ENCODE data around the gene APRT. TPM values are rescaled to one million over a fixed set of nuclear protein-coding genes. Genes with fewer than 3 reads are reported as not detected.

Gene APRT
- total RNA-seq, 1 donor from 2014 or later, result 116 TPM

DNA sequence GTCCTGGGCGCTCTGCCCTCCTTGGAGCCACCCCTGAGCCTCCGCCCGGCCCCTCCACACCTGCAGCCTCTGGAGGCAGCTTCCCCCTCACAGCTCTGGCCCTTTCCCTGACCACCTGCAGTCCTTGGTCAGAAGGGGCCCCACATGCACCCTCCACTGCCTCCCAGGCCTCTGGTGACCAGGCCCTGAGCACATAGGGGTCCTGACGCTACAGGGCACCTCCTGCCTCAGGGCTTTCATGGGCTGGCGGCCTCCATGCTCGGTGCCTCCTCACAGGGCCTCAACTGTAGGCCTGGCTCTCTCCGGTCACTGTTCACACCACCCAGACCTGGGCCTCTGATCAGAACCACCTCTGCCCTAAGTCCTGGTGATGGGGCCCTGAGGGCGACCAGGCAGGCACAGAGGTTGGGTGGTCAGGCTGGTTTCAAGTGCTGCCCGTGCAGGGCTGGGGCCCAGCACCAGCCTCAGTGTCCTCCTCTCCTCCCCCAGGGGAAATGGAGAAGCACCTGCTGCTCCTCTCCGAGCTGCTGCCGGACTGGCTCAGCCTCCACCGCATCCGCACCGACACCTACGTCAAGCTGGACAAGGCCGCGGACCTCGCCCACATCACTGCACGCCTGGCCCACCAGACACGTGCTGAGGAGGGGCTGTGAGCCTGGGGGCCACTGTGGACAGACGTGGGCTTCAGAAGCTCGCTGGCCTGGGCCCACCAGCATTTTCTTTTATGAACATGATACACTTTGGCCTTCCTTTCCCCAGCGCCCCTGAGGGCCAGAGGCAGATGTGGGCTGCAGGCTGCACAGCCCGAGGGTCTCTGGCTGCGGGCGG is 3.9 kb downstream of the APRT start:
- Mint-ChIP-seq H3K36me3 (no peaks in the 10 kb centered on the region), H3K4me1 (ENCODE audit: unreplicated experiment) (no peaks in the 10 kb centered on the region), H3K4me3 (peak overlapping the region; percentile 39), H3K27me3 (no peaks in the 10 kb centered on the region), H3K27ac (no peak overlapping the region), H3K9me3 (no peaks in the 10 kb centered on the region)
- DNase-seq (ENCODE audit: extremely low spot score, unreplicated experiment), result no peak
- TF ChIP-seq, protein P1, sequence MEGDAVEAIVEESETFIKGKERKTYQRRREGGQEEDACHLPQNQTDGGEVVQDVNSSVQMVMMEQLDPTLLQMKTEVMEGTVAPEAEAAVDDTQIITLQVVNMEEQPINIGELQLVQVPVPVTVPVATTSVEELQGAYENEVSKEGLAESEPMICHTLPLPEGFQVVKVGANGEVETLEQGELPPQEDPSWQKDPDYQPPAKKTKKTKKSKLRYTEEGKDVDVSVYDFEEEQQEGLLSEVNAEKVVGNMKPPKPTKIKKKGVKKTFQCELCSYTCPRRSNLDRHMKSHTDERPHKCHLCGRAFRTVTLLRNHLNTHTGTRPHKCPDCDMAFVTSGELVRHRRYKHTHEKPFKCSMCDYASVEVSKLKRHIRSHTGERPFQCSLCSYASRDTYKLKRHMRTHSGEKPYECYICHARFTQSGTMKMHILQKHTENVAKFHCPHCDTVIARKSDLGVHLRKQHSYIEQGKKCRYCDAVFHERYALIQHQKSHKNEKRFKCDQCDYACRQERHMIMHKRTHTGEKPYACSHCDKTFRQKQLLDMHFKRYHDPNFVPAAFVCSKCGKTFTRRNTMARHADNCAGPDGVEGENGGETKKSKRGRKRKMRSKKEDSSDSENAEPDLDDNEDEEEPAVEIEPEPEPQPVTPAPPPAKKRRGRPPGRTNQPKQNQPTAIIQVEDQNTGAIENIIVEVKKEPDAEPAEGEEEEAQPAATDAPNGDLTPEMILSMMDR (conservative IDR thresholded peaks at IDR 0.05), result no peak

DNA sequence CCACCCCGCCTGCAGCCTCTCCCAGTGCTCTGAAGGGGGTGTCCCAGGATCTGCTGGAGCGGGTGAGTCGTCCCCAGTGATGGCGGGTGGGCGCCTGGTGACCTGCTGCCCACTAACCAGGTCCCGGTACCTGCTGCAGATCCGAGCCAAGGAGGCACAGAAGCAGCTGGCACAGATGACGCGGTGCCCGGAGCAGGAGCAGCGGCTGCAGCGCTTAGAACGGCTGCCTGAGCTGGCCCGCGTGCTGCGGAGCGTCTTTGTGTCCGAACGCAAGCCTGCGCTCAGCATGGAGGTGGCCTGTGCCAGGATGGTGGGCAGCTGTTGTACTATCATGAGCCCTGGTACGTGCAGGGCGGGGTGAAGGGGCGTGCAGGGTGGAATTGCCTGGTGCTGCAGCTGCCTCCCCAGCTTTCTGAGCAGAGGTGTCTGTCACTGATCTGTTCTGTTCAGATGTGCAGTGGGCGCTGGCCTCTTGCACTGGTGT is 4.5 kb downstream of the APRT start:
- no peaks in the 10 kb centered on the region for H3K9me3 Mint-ChIP-seq
- no peak overlapping the region for H3K27ac Mint-ChIP-seq
- no peaks in the 10 kb centered on the region for H3K36me3 Mint-ChIP-seq
- H3K4me1 Mint-ChIP-seq (ENCODE audit: unreplicated experiment), result no peaks in the 10 kb centered on the region
- DNase-seq (ENCODE audit: extremely low spot score, unreplicated experiment), result no peak
- no peaks in the 10 kb centered on the region for H3K27me3 Mint-ChIP-seq
- TF ChIP-seq, protein P1 (conservative IDR thresholded peaks at IDR 0.05), result no peak
- no peak overlapping the region for H3K4me3 Mint-ChIP-seq

DNA sequence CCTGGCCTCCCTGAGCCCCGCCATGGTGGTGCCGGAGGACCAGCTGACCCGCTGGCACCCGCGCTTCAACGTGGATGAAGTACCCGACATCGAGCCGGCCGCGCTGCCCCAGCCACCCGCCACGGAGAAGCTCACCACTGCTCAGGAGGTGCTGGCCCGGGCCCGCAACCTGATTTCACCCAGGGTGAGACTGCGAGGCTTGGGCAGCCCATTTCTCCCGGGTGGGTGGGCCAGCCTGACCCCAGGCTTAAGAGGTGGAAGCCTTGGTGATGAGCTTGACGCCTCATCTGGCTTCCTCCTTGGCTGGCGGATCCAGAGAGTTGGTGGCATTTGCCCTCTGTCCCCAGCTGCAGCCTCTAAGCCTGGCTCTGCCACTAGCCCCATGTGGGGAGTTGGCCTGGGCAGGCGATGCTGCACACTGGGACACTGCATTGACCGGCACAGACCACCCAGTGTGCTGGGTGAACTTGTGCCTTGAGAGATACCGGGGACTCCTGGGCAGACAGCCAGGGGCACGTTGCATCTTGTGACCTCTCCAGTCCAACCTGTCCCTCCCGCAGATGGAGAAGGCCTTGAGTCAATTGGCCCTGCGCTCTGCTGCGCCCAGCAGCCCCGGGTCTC is 5.1 kb downstream of the APRT start:
- Mint-ChIP-seq H3K27ac (no peak overlapping the region), H3K36me3 (no peaks in the 10 kb centered on the region), H3K27me3 (no peaks in the 10 kb centered on the region), H3K4me1 (ENCODE audit: unreplicated experiment) (no peaks in the 10 kb centered on the region), H3K4me3 (no peak overlapping the region), H3K9me3 (no peaks in the 10 kb centered on the region)
- TF ChIP-seq, protein P1 (conservative IDR thresholded peaks at IDR 0.05), result no peak
- DNase-seq (ENCODE audit: extremely low spot score, unreplicated experiment), result no peak

GRCh38 chr16:88805887-88806393 is 5.8 kb downstream of the APRT start:
- Mint-ChIP-seq H3K36me3 (no peaks in the 10 kb centered on the region), H3K4me1 (ENCODE audit: unreplicated experiment) (no peaks in the 10 kb centered on the region), H3K9me3 (no peaks in the 10 kb centered on the region), H3K27ac (no peak overlapping the region), H3K27me3 (no peaks in the 10 kb centered on the region), H3K4me3 (no peak overlapping the region)
- TF ChIP-seq, protein P1 (conservative IDR thresholded peaks at IDR 0.05), result no peak
- no peak for DNase-seq (ENCODE audit: extremely low spot score, unreplicated experiment)

DNA sequence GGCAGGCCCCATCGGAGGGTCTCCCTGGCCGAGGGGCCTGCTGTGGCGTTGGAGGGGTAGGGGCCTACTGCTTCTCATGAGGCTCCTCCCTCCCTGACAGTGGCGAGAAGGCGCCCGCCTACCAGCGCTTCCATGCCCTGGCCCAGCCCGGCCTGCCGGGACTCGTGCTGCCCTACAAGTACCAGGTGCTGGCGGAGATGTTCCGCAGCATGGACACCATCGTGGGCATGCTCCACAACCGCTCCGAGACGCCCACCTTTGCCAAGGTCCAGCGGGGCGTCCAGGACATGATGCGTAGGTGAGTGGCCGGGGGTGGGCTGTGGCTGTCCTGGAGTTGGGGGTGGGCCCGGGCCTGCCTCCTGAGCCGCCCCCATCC is 6.4 kb downstream of the APRT start:
- Mint-ChIP-seq H3K27ac (no peak overlapping the region), H3K9me3 (no peaks in the 10 kb centered on the region), H3K27me3 (no peaks in the 10 kb centered on the region), H3K4me3 (peak overlapping the region; percentile 25), H3K36me3 (no peaks in the 10 kb centered on the region), H3K4me1 (ENCODE audit: unreplicated experiment) (no peaks in the 10 kb centered on the region)
- no peak for DNase-seq (ENCODE audit: extremely low spot score, unreplicated experiment)
- TF ChIP-seq, protein P1 (conservative IDR thresholded peaks at IDR 0.05), result no peak
